Measurements from ENCODE around the gene OLFML2B.

DNA sequence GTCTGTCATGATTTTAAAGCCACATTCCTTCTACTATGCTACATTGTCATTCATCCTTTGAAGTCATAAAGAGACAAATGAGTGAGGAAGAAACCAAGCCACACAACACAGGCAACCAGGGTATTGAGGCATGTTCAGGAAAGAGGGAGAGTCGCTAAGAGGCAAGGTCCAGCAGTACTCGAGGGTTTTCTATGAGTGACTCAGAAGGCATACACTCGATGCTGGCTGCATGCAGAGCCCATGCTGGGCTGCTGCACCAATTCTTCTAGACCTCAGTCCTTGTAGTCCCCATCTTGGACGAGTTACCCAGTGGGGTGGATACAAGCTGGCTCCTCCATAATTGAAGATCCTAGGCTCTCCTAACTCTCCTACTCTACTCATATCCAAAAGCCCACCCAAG is 57.6 kb downstream of the OLFML2B start:
- TF ChIP-seq, protein P1, sequence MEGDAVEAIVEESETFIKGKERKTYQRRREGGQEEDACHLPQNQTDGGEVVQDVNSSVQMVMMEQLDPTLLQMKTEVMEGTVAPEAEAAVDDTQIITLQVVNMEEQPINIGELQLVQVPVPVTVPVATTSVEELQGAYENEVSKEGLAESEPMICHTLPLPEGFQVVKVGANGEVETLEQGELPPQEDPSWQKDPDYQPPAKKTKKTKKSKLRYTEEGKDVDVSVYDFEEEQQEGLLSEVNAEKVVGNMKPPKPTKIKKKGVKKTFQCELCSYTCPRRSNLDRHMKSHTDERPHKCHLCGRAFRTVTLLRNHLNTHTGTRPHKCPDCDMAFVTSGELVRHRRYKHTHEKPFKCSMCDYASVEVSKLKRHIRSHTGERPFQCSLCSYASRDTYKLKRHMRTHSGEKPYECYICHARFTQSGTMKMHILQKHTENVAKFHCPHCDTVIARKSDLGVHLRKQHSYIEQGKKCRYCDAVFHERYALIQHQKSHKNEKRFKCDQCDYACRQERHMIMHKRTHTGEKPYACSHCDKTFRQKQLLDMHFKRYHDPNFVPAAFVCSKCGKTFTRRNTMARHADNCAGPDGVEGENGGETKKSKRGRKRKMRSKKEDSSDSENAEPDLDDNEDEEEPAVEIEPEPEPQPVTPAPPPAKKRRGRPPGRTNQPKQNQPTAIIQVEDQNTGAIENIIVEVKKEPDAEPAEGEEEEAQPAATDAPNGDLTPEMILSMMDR (IDR thresholded peaks at IDR 0.05): no peak
- TF ChIP-seq POLR2A (IDR thresholded peaks at IDR 0.05): no peak
- TF ChIP-seq EP300 (IDR thresholded peaks at IDR 0.05): no peak
